ENCODE data around the gene BAG5.

The BAG5 gene

GRCh38 chr14:103522649-103523574 lies 39.5 kb downstream of the BAG5 start, which contains the start of gene CKB:
CKB (minus strand) TSS chr14:103522830; CDS start chr14:103522493, 337 bp downstream.
- Histone ChIP-seq H3K27me3 (ENCODE audit: control insufficient read depth, insufficient read depth, low read length) (peaks cover 27% of the 10 kb centered on the region), H3K9ac (ENCODE audit: low read depth, low read length) (no peak within 1 kb of the TSS), H3K4me2 (ENCODE audit: low read length) (peak within 1 kb of the TSS; percentile 79), H3K36me3 (ENCODE audit: insufficient read depth, low read length) (no peaks in the 10 kb centered on the region), H3K4me3 (ENCODE audit: low read length) (peak within 1 kb of the TSS; percentile 61), H3K4me1 (ENCODE audit: control insufficient read depth, insufficient read depth, low read length) (peaks cover 33% of the 10 kb centered on the region), H3K9me3 (replicated peaks; ENCODE audit: low read length) (no peaks in the 10 kb centered on the region)

- no peaks in the 10 kb centered on the region for H3K36me3 ChIP-seq (ENCODE audit: insufficient read depth, low read length)
- no peaks in the 10 kb centered on the region for H3K9me3 ChIP-seq (replicated peaks; ENCODE audit: low read length)
- H3K4me2 ChIP-seq (ENCODE audit: low read length): peak overlapping the region; percentile 79
- H3K9ac ChIP-seq (ENCODE audit: low read depth, low read length): no peak overlapping the region
- H3K4me1 ChIP-seq (ENCODE audit: control insufficient read depth, insufficient read depth, low read length): peaks cover 25% of the 10 kb centered on the region
- H3K27me3 ChIP-seq (ENCODE audit: control insufficient read depth, insufficient read depth, low read length): peaks cover 27% of the 10 kb centered on the region
- H3K4me3 ChIP-seq (ENCODE audit: low read length): peak overlapping the region; percentile 61
Observed at GRCh38 chr14:103521951-103522563, 40.4 kb downstream of the BAG5 start.

GRCh38 chr14:103521438-103521950 lies 41.0 kb downstream of the BAG5 start:
- Histone ChIP-seq H3K9me3 (replicated peaks; ENCODE audit: low read length) (no peaks in the 10 kb centered on the region), H3K36me3 (ENCODE audit: insufficient read depth, low read length) (no peaks in the 10 kb centered on the region), H3K27me3 (ENCODE audit: control insufficient read depth, insufficient read depth, low read length) (peaks cover 27% of the 10 kb centered on the region), H3K4me2 (ENCODE audit: low read length) (peak overlapping the region; percentile 79), H3K9ac (ENCODE audit: low read depth, low read length) (no peak overlapping the region), H3K4me1 (ENCODE audit: control insufficient read depth, insufficient read depth, low read length) (peaks cover 23% of the 10 kb centered on the region), H3K4me3 (ENCODE audit: low read length) (peak overlapping the region; percentile 60)

- H3K4me2 ChIP-seq (ENCODE audit: low read length): peak overlapping the region; percentile 79
- H3K36me3 ChIP-seq (ENCODE audit: insufficient read depth, low read length): no peaks in the 10 kb centered on the region
- H3K4me1 ChIP-seq (ENCODE audit: control insufficient read depth, insufficient read depth, low read length): peaks cover 23% of the 10 kb centered on the region
- H3K9me3 ChIP-seq (replicated peaks; ENCODE audit: low read length): no peaks in the 10 kb centered on the region
- H3K27me3 ChIP-seq (ENCODE audit: control insufficient read depth, insufficient read depth, low read length): peaks cover 27% of the 10 kb centered on the region
- peak overlapping the region; percentile 60 for H3K4me3 ChIP-seq (ENCODE audit: low read length)
- no peak overlapping the region for H3K9ac ChIP-seq (ENCODE audit: low read depth, low read length)
Observed at GRCh38 chr14:103520657-103521437, 41.6 kb downstream of the BAG5 start.

DNA sequence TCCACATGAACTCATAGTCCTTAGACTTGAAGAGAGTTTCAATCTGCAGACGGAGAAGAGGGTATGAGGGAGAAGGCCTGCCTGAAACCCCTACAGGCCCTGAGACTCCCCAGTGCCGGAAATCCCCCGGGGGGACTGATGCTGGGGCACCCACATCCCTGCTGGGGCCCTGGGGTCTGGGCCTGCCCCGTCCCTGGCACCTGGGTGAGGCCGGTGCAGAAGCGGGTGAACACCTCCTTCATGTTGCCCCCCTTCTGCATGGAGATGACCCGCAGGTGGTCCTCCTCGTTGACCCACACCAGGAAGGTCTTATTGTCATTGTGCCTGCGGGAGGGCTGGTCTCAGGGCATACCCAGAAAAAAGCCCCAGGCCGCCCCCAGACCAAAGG lies 42.2 kb downstream of the BAG5 start:
- H3K9ac ChIP-seq (ENCODE audit: low read depth, low read length): no peak overlapping the region
- peak overlapping the region; percentile 79 for H3K4me2 ChIP-seq (ENCODE audit: low read length)

GRCh38 chr14:103519837-103520212 lies 42.6 kb downstream of the BAG5 start:
- no peak overlapping the region for H3K4me3 ChIP-seq (ENCODE audit: low read length)
- peaks cover 23% of the 10 kb centered on the region for H3K4me1 ChIP-seq (ENCODE audit: control insufficient read depth, insufficient read depth, low read length)
- H3K4me2 ChIP-seq (ENCODE audit: low read length): no peak overlapping the region
- H3K9me3 ChIP-seq (replicated peaks; ENCODE audit: low read length): no peaks in the 10 kb centered on the region
- peaks cover 27% of the 10 kb centered on the region for H3K27me3 ChIP-seq (ENCODE audit: control insufficient read depth, insufficient read depth, low read length)
- H3K9ac ChIP-seq (ENCODE audit: low read depth, low read length): no peak overlapping the region
- H3K36me3 ChIP-seq (ENCODE audit: insufficient read depth, low read length): peaks cover 4% of the 10 kb centered on the region

More for the DNA sequence above, 42.2 kb downstream of the BAG5 start:
- Histone ChIP-seq H3K9me3 (replicated peaks; ENCODE audit: low read length) (no peaks in the 10 kb centered on the region), H3K27me3 (ENCODE audit: control insufficient read depth, insufficient read depth, low read length) (peaks cover 27% of the 10 kb centered on the region), H3K4me3 (ENCODE audit: low read length) (no peak overlapping the region), H3K4me1 (ENCODE audit: control insufficient read depth, insufficient read depth, low read length) (peaks cover 23% of the 10 kb centered on the region), H3K36me3 (ENCODE audit: insufficient read depth, low read length) (peaks cover under 1% of the 10 kb centered on the region)

DNA sequence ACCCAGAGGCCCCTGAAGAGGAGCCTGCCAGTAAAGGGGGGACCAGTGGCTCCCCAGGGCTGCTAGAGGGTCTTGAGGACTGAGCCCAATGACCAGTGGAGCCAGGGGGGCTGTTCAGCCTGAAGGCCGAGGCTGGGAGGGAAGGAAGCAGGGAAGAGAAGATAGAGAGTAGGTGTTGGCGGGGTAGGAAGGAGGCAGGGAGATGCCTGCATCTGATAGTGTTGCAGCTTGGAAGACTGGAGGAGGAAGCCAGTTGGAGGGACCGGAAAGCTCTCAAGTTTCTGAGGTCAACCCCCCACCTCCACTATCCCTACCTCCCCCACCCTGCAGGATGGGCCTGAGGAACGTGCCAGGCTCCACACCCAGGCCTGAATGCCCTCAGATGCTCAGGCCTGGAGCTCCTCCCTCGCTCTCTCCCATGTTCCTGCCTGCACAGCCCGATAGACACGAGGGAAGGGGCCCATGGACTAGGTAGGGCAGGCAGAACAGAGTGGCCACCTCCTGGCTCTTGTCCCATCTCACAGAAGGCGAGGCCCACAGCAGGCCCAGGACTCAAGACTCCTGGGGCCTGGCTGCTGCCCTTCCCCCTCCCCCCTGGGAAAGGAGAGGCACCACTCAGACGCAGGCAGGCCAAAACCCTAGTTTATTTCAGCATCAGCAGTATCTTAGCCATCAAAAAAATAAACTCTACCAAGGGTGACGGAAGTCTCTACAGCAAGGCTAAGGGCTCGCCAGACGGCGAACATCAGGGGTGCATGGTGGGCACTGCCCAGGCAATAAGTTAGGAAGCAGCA lies 43.2 kb downstream of the BAG5 start:
- peaks cover 27% of the 10 kb centered on the region for H3K27me3 ChIP-seq (ENCODE audit: control insufficient read depth, insufficient read depth, low read length)
- no peak overlapping the region for H3K4me2 ChIP-seq (ENCODE audit: low read length)
- H3K36me3 ChIP-seq (ENCODE audit: insufficient read depth, low read length): peaks cover 4% of the 10 kb centered on the region
- no peak overlapping the region for H3K4me3 ChIP-seq (ENCODE audit: low read length)
- H3K4me1 ChIP-seq (ENCODE audit: control insufficient read depth, insufficient read depth, low read length): peaks cover 23% of the 10 kb centered on the region
- H3K9me3 ChIP-seq (replicated peaks; ENCODE audit: low read length): no peaks in the 10 kb centered on the region
- H3K9ac ChIP-seq (ENCODE audit: low read depth, low read length): no peak overlapping the region

GRCh38 chr14:103518422-103519042 lies 43.9 kb downstream of the BAG5 start:
- H3K9ac ChIP-seq (ENCODE audit: low read depth, low read length): no peak overlapping the region
- no peak overlapping the region for H3K4me2 ChIP-seq (ENCODE audit: low read length)
- no peak overlapping the region for H3K4me3 ChIP-seq (ENCODE audit: low read length)
- H3K9me3 ChIP-seq (replicated peaks; ENCODE audit: low read length): no peaks in the 10 kb centered on the region
- H3K36me3 ChIP-seq (ENCODE audit: insufficient read depth, low read length): peaks cover 4% of the 10 kb centered on the region
- H3K27me3 ChIP-seq (ENCODE audit: control insufficient read depth, insufficient read depth, low read length): peaks cover 20% of the 10 kb centered on the region
- peaks cover 27% of the 10 kb centered on the region for H3K4me1 ChIP-seq (ENCODE audit: control insufficient read depth, insufficient read depth, low read length)

DNA sequence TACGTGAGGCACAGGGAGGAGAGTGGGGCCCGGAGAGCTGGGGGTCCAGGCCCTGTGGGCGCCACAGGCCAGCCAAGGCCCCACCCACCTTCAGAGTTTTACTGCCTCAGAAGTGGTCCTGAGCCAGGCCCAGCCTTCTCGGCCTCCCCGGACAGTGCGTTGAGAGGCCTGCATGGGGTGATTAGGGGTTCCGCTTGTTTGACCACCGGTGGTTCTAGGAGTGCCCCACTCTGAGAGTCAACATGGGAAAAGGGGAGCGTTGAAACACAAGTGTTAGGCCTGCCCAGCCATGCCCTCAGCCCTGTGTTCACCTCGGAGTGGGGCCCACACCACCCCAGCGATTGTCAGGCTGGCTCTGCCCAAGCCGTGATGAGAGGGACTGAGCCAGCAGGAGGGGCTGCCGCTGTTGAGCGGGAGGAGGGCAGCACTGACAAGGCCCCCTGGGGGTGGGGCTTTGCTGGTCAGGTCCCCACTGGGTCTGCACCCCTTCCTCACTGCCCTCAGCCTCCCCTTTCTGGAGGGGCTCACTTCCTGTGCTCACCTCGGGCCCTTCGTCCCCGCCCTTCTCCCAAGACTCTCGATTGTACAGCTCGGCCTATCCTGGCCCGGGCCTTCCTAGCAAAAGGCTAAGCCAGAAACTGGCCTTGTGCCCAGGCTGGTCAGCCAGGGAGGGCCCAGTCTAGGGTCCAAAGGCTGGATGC lies 44.6 kb downstream of the BAG5 start:
- Histone ChIP-seq H3K4me3 (ENCODE audit: low read length) (no peak overlapping the region), H3K27me3 (ENCODE audit: control insufficient read depth, insufficient read depth, low read length) (peaks cover 14% of the 10 kb centered on the region), H3K4me2 (ENCODE audit: low read length) (no peak overlapping the region), H3K9ac (ENCODE audit: low read depth, low read length) (no peak overlapping the region), H3K36me3 (ENCODE audit: insufficient read depth, low read length) (peaks cover 4% of the 10 kb centered on the region), H3K4me1 (ENCODE audit: control insufficient read depth, insufficient read depth, low read length) (peaks cover 31% of the 10 kb centered on the region), H3K9me3 (replicated peaks; ENCODE audit: low read length) (no peaks in the 10 kb centered on the region)

- Histone ChIP-seq H3K9me3 (replicated peaks; ENCODE audit: low read length) (no peaks in the 10 kb centered on the region), H3K4me1 (ENCODE audit: control insufficient read depth, insufficient read depth, low read length) (peaks cover 34% of the 10 kb centered on the region), H3K9ac (ENCODE audit: low read depth, low read length) (no peak overlapping the region), H3K36me3 (ENCODE audit: insufficient read depth, low read length) (peaks cover 4% of the 10 kb centered on the region), H3K4me2 (ENCODE audit: low read length) (no peak overlapping the region), H3K4me3 (ENCODE audit: low read length) (no peak overlapping the region), H3K27me3 (ENCODE audit: control insufficient read depth, insufficient read depth, low read length) (peaks cover 8% of the 10 kb centered on the region)
Observed at GRCh38 chr14:103517174-103517566, 45.3 kb downstream of the BAG5 start.
